Measurements from ENCODE around the gene JAKMIP1.

Gene JAKMIP1

GRCh38 chr4:6114601-6115000 lies 85.7 kb downstream of the JAKMIP1 start:
- no peak for DNase-seq

GRCh38 chr4:6114181-6114580 lies 86.2 kb downstream of the JAKMIP1 start:
- DNase-seq = no peak

GRCh38 chr4:6113641-6114040 lies 86.7 kb downstream of the JAKMIP1 start:
- no peak for DNase-seq

DNA sequence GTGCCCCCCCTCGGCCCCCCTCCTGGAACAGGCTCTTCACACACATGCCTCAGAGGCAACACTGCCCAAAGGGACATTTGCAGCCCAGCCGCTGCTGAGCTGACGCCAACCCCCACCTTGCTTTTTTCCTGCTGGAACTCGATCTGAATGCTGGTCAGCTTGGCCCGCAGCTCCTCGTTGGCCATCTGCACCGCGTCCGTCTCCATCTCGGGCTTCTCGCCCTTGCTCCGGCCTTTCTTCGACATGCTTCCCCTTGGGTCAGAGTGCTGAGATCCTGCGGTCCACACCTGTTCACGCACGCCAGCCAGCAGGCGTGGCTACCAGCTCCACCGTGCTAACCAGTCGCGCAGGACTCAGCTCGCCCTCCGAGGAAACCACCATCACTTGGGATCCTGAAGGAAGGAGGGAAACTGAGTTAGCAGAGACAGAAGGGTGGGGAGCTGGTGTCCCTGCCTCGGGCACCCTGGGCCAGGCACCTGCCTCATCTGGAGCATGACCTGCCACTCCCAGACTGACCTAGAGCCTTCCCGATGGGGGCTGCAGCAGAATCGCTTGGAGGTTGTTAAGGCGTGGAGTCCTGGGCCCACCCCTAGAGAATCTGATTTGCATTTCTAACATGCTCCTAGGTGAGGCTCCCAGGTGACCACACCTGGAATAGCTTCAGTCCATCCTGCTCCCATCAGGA lies 87.6 kb downstream of the JAKMIP1 start:
- no peak for DNase-seq

DNA sequence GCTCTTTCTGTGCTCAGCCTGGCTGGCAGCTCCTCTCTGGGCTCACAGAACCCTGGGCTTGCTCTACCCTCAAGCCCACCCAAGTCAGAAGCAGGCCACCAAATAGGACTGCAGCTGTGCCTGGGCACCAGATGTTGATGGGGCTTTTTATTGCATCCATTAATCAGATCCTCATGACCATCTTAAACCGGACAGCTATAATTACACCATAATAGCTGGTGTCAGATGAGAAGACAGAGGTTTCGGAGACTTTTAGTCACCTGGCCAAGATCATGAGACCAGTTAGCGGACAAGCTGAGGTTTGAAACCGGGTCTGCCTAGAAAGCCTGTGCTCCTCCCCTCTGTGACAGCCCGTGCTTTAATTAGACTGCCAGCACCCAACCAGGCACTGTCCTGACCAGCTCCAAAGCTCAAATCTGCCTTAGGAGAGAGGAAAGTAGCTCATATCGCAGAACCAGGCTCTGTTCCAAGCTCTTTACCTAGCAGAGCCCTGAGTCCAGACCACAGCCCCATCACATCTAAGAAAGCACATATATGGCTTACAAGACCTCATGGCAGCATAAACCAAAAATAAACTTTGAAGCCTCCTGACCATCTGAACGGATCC lies 88.9 kb downstream of the JAKMIP1 start:
- DNase-seq = no peak

DNA sequence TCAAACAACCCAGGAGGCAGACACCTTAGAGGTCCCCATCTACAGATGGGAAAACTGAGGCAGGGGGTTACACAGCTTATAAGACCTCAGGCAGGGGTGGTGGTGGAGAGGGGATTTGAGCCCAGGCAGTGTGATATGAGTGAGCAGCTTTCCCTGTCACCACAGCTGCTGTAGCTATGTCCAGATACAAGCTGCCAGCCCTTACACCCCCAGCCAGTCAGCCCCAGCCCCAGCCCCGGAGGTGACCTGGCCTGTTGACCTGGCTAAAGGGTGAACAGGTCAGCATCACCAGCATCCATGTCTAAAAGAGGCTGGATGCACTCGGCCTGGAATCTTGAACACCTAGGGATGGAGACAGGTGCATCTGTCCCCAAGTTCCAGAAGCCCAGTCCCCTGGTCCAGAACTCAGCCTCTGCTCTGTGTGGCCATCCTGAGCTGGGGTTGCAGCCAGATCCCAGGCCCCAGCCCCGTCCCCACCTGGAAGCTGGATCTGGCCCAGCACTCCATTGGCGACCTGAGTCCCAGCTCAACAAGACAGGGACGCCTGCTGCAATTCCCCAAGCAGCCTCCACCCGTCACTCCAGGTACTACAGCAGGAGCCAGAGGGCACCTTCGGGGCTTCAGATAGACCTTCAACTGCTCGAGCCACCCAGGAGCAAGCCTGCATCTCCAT lies 89.5 kb downstream of the JAKMIP1 start:
- no peak for DNase-seq

DNA sequence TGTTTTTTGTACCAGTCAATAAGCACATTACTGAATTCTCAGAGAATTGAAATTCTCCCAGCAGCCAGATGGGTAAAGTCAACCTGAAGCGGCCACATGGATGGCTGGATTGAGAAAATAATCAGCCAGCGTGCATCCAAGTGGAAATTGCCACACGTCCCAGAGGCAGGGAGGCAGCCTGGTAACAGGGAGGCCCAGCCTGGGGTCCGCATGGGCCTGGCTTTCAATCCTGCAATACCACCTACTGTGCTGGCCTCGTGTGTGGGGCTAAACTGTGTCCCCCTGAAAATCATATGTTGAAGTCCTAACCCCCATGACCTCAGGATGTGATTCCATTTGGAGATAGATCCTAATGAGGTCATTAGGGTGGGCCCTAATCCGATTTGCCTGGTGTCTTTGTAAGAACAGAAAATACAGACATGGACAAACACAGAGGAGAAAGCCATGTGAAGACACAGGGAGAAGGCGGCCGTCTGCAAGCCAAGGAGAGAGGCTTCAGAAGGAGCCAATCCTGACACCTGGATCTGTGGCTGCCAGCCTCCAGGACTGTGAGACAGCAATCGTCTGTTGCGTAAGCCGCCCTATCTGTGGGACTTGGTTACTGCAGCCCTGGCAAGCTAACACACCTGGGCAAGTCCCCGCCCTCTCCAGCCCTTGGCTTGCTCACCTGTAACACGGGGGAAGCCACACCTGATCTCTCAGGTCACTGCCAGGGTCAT lies 90.3 kb downstream of the JAKMIP1 start:
- DNase-seq = no peak

- no peak for DNase-seq
Measured at GRCh38 chr4:6107886-6108285, 92.5 kb downstream of the JAKMIP1 start.

DNA sequence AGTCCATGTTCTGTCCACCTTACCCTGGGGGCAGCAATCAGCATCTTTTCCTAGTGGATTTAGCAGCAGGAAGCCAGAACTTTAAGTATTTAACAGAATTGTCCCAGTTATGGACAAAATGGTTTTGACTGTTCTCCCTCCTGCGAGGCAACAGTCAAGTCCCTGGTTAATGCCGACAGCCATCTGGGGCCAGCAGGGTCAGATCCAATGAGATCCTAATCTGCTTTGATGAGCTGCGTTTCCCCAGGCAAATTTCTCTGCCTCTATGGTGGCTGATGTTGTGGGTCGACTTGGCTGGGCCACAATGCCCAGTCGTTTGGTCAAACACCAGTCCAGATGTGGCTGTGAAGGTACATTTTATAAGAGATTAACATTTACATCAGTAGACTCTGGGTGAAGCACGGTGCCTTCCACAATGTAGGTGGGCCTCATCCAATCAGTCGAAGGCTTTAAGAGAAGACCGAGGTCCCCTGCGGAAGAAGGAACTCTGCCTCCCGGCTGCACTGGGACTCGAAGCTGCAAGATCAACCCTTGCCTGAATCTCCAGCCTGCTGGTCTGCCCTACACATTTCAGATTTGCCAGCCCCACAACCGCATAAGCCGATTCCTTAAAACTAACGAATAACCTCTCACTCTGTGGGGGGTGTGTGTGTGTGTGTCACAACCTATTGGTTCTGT lies 93.1 kb downstream of the JAKMIP1 start:
- DNase-seq = no peak

- no peak for DNase-seq
Measured at GRCh38 chr4:6106156-6106555, 94.2 kb downstream of the JAKMIP1 start.

DNA sequence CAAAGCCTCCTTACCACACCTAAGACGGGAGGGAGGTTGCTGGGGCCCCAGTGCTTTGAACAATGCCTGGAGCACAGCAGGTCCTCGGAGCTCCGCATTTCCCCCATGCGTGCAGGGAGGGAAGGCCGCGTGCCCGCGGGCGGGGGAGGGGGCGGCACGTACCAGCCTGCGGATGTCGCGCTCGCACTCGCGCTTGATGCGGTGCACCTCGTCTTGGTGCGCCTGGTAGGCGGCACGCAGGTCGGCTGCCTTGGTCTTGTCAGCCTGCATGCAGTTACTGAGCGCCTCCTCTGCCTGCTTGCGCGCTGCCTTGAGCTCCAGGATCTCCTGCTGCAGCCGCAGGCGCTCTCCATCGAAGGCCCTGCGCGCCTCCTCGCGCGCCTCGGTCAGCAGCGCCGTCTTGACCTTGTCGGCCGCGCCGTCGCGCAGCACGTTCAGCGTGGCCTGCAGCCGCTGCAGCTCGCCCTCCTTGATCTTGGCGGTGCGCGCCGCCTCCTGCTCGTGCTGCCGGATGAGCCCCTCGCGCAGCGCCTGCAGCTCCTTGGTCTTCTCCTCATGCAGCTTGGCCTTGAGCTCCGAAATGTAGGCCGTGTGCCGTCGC lies 94.9 kb downstream of the JAKMIP1 start:
- no peak for DNase-seq

DNA sequence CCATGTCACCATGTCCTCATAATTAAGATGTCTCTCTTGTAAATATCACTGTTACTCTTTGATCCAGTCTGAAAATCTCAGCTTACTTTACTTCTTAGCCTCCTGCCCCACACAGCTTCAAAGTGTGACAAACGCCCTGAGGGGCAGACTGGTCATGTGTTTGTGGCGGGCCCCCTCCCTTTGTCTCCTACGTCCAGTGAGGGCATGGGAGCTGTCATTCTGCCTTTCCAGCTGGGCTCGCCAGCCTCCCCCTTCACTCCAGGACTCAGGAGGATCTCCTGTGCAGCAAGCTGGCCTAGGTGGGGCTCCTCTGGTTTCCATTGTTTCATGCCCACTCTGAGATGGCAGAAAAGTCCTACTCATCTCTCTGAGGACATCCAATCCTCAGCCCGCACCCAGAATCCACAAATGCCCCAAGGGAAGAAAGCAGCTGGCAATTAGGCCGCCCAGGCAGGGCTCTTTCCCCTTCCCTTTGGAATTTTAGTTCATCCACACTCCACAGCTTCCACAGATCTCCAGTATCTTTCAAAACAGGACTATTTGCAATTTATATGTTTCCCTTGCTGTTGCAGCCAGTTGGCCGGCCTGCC lies 95.7 kb downstream of the JAKMIP1 start:
- DNase-seq = no peak

DNA sequence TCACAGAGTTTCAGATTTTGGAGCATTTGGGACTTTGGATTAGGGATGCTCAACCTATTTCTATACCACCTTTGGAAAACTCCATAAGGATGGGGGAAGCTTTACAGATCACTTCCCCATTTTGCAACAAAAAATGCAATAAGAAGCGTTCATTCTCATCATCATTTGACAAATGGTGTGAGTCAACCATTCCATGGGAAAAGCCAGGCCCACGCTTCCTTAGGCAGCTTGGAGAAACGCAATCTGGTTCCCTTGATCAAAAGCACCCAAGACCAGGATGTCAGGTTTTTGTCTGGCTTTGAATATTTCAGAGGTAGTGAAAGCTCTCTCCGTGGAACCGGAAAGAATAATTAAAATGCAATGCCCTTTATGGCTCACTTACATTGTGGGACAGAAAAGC lies 102.8 kb downstream of the JAKMIP1 start:
- DNase-seq = no peak

GRCh38 chr4:6095897-6096296 lies 104.5 kb downstream of the JAKMIP1 start:
- DNase-seq = no peak

GRCh38 chr4:6095023-6095752 lies 105.2 kb downstream of the JAKMIP1 start:
- no peak for DNase-seq

GRCh38 chr4:6093671-6094070 lies 106.7 kb downstream of the JAKMIP1 start:
- DNase-seq = no peak

GRCh38 chr4:6092971-6093370 lies 107.4 kb downstream of the JAKMIP1 start:
- no peak for DNase-seq

- DNase-seq = no peak
Measured at GRCh38 chr4:6092131-6092530, 108.2 kb downstream of the JAKMIP1 start.

- no peak for DNase-seq
Measured at GRCh38 chr4:6090931-6091330, 109.4 kb downstream of the JAKMIP1 start.

DNA sequence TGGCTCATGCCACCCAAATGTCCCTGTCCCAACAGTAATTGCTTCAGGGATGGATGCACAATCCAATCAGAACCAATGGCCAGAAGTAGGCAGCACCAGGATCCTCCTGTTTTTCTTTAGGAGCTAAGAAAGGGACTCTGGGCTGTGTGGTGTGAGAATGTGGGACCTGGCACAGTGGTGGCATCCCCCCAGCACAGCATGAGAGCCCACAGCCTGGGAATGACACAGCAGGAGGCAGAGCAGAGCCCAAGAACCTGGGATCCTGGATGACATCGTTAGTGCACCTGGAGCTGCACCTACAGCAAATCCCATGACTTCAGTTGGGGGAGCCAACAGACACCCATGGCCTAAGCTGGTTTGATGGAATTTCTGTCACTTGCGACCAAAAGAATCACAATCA lies 111.4 kb downstream of the JAKMIP1 start:
- DNase-seq = no peak

- peak; percentile 27 for DNase-seq
Measured at GRCh38 chr4:6087669-6088341, 112.5 kb downstream of the JAKMIP1 start.
